ENCODE measurements around the gene DEGS2.
"Not testable (repeated sequence)": the region's sequence is repeated elsewhere in the genome, so short reads cannot be mapped to it uniquely, and the experiment has no call there.

Gene DEGS2

DNA sequence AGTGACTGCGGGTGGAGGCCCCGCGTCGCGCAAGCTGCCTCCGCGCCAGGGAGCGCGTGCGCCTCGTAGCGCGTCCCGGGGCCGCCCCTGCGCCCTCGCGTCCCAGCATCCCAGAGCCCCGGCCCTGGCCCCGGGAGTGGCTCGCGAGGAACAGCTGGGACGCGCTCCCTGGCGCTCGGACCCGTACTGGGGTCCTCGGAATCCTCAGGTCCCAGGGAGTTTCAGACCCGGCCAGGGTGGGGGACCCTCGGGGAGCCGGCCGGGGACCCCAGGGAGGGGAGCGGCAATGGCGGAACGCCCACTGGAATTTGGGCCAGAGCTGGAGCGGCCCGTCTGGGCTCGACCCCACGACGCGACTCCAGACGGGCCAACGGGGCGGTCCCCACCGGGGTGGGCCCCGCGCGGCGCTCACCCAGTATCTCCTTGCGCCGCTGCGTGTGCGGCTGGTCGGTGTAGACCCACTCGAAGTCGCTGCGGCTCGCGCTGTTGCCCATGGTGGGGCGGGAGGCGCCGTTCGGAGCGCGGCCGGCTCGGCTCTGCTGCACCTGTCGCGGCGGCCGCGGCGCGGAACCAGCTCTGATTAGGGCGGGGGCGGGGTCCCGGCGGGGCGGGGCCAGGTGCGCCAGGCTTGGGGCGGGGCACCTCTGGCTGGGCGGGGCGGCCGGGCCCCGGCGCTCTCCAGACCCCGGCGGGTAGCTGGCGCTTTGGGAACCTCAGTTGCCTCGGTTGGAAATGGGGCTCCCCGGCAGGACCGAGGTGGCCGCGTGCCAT is at the start of gene DEGS2:
DEGS2 (minus strand) TSS at position 552 of the 771 bp plus-strand sequence; CDS start at position 494, 58 bp downstream.
- DNase-seq, result peak in 1 of 51 donors; percentile 27

DNA sequence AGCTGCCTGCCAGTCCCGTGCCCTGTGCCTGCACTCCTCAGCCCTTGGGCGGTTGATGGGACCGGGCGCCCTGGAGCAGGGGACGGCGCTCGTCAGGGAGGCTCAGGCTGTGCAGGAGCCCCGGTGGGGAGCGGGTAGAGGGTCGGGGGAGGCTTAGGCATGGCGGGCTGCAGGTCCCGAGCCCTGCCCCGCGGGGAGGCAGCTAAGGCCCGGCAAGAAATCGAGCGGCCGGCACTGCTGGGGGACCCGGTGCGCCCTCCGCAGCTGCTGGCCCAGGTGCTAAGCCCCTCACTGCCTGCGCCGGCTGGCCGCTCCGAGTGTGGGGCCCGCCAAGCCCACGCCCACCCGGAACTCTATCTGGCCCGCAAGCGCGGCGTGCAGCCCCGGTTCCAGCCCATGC is 48.7 kb upstream of the DEGS2 start:
- DNase-seq, result not testable (repeated sequence)

DNA sequence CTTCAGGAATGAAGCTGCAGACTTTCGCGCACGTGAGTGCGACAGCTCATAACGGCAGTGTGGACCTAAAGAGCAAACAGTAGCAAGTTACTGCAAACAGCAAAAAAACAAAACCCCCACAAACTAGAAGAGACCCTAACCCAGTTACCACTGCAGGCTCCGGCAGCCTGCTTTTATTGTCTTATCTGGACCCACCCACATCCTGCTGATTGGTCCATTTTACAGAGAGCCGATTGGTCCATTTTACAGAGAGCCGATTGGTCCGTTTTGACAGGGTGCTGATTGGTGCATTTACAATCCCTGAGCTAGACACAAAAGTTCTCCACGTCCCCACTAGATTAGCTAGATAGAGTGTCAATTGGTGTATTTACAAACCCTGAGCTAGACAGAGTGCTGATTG is 48.1 kb upstream of the DEGS2 start:
- not testable (repeated sequence) for DNase-seq

DNA sequence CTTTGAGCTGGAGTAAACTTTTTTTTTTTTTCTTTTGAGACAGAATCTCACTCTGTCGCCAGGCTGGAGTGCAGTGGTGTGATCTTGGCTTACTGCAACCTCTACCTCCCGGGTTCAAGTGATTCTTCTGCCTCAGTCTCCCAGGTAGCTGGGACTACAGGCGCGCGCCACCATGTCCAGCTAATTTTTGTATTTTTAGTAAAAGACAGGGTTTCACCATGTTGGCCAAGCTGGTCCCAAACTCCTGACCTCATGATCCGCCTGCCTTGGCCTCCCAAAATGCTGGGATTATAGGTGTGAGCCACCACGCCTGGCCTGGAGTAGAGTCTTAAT is 45.4 kb upstream of the DEGS2 start:
- not testable (repeated sequence) for DNase-seq

DNA sequence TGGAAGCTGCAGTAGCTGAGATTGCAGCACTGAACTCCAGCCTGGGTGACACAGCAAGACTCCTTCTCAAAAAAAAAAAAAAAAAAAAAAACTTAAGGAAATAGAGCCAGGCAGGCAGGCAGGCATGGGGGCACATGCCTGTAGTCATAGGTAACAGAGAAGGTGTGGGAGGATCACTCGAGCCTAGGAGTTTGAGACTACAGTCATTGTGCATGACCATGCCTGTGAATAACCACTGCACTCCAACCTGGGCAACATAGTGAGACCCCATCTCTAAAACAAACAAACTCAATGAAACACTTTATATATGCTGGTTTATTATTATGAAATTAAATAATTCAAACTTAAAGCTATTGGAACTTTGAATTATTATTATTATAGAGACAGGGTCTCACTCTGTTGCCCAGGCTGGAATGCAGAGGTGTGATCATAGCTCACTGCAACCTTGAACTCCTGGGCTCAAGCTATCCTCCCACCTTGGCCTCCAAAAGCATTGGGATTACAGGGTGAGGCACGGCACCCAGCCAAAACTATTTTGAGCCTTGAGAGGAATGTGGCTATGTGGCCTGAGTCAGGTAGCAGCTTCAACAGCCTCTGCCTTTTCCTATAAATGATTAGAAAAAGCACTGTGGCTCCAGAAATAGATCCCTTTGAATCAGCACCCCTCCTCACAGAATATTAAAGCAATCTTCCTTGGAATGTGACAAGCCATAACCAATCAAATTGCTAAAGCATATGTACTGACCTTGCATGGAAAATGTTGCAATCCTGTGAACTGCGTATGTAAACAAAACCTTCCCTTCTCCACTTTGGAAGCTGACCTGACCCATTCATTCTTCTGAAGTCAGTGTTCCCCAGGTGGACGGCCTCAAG is 44.8 kb upstream of the DEGS2 start:
- DNase-seq, result no peak

DNA sequence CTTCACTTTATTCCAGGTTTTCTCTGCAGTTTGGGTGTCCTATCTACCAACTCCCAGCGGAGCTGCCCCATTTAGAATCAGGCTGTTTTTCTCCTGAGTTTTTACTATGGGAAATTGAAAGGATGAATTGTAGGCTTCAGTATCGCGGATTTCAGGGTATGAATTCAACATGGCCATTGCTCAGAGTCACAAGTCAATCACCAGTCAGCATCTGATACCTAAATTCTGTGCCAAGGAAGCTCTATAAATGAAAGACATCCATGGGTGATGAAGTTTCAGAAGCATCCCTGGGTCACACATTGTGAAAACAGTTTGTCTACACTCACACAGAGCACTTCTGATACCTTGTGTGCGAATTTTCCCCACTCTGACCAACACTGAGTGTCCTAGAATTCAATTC is 43.7 kb upstream of the DEGS2 start:
- no peak for DNase-seq

DNA sequence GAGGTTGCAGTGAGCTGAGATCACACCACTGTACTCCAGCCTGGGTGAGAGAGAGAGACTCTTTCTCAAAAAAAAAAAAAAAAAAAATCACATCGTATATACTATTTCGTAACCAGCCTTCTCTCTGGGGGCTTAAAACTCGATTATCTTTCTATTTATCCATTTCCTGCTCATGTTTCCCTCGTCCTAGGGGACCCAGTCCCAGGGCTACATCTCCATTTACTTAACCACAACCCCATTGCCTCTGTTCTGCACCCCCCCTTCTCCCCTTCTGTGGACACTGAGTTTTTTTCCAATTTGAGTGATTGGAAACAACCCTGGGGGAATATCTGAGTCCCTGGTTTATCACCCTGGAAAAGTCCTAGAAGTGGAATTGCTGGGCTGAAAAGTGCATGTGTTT is 43.3 kb upstream of the DEGS2 start:
- DNase-seq, result no peak

DNA sequence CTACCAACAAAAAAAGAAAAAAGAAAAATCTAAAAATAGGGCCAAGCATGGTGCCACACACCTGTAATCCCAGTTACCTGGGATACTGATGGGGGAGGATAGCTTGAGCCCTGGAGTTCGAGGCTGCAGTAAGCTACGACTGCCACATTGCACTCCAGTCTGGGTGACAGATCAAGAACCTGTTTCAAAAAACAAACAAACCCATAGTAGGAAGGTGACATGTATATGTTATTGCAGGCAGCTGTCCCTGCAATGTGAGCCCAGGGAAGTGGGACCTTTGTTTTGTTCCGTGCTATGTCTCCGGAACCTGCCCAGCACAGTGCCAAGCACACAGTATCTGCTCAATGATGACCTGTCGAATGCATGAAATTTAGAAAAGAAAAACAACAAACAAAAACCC is 42.3 kb upstream of the DEGS2 start:
- no peak for DNase-seq

DNA sequence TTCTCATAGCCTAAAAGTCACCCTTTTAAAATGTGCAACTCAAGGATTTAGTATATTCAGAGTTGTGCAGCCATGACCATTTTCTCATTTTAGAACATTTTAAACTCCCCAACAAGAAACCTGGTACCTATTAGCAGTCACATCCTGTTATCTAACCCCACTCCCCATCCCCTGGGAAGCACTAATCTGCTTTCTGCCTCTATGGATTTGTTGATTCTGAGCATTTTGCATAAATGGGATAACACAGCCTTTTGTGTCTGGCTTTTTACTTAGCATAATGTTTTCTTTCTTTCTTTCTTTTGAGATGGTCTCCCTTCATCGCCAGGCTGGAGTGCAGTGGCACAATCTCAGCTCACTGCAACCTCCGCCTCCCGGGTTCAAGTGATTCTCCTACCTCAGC is 40.9 kb upstream of the DEGS2 start:
- no peak for DNase-seq

DNA sequence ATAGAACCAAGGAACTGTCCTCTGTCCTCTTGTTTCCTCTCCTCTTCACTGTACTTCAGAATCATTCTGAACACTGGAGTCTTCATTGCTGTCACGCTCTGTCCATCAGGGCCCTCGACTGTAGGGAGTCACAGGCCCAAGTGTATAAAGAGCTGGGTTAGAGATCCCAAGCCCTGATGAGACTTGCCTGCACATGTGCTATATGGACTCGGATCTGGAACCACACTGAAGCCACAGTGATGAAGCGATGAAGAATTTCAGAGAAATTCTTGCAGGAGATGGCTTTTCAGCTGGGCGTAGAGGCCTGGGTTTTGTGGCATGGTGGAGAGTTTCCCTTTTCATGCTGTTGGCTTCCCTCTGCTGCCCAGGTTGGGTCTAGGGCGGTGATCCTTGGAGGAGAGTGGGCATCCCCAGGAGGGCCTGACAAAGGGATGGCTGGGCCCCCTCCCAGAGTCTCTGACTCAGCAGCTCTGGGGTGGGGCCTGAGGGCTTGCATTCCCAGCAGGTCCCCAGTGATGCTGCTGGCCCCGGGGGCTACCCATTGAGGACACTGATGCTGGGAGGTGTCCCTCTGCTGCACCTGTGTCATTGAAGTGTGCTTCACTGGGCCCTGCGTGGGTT is 39.9 kb upstream of the DEGS2 start:
- no peak for DNase-seq

DNA sequence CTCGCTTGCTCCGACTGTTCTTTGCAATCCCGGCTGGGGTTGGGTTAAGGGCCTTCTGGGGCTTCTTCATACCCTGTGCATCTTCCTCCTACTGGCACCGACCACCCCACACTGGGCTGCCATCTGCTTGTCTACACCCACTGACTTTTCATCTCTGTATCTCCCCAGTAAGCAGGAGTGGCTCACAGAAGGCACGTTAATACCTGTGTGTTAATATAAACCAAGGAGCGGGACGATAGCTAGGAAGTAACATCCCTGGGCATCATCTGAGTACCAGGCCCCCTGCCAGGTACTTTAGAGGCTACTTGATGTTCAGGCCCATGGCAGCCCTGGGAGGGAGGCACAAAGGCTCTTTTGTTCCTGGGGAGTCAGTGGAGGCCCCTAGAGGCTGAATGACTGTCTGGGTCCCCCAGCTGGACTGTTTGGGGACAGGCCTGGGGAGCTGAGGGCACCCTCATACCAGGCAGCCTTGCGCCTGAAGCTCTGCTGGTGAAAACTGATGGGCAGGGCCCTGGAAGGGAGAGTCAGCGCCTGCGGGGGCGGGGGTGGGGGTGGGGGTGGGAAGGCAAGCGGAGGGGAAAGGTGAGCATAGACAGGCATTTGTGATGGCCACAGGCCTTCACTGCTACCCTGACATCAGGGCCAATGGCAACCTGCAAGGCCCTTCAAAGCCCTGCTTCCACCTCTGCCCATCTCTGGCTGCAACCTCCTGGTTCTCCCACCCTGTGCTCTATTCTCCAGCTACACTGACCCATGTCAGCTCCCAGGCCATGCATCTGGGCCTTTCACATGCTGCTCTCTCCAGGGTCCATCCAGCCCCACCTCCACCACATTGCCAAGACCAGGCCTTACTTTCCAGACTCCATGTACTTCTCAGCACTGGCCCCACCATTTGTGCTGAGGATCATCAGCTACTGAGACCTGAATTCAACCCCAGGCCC is 34.2 kb upstream of the DEGS2 start:
- DNase-seq, result peak in 36 of 51 donors; percentile 6 to 68 (median 34)

DNA sequence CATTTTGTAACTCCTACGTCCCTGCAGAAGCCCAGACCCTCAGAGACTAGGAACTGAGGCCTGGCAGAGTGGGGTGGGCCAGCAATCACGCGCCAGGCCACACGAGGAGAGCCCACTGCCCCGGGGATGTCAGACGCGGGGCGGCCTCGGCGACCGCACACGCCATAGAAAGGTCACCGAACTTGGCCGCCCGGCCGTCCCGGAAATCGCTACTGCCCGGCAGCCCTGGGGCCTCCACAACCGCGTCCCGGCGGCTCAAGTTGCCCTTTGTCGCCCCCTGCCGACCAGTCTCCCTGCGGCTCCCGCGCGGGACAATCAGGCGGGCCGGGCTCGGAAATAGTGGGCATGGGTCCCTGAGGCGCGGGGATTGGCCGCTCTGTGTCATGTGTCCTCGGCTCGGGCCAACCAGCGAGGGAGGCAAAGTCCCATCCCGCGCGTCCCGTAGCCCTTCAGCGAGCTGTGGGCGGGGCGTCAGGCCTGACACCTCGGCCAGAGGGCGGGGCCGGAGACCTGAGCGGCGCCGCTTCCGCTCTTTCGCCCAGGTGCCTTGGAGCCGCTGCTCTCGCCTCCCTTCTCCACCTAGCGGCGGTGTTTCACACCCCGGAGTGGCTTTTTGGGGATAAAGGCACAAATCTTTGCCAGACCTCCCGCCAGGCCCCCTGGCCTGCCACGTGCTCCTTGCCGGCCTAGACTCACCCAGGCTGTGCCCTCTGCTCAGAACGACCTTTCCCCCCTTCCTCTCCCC is 33.4 kb upstream of the DEGS2 start:
- peak; percentile 79 to 100 (median 97) for DNase-seq

DNA sequence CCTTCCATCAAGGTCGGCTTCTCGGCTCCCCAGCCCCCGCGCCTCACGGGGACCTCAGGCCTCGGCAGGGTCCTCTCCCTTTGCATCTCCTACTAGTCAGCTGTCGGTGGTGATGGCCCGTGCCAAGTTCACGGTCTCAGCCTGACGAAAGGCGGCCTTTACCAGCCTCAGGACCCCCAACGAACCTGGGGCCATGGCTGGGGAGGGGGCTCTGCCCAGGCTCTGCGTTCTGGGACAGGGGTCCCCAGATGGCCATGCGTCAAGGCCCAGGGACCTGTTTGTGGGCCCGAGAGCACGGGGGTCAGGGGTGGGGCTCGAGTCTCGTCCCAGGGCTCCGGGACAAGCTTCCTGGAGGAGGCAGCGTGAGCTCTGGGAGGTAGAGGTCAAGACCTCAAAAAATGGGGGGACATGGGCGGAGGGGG is 32.8 kb upstream of the DEGS2 start:
- DNase-seq, result peak in 7 of 51 donors; percentile 8 to 31 (median 21)

DNA sequence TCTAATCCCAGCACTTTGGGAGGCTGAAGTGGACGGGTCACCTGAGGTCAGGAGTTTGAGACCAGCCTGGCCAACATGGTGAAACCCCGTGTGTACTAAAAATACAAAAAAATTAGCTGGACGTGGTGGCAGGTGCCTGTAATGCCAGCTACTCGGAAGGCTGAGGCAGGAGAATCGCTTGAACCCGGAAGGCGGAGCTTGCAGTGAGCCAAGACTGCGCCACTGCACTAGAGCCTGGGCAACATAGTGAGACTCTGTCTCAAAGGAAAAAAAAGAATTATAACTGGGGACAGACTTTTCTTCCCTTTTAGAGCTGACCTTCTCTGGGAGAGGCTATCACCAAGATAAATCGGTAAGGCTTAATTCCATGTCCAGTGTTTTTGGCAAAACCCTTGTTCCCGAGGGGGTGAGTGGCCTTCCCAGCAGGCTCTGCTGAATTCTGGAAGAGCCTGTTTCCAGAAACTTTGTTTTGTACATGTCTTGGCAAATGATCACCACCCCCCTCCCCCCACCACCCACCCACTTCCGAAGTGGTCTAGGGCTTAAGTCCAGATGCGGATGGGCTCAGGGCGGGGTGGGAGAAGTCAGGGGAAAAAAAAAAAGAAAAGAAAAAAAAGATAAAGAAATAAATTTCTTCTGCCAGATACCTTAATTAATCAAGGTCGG is 32.3 kb upstream of the DEGS2 start:
- no peak for DNase-seq

DNA sequence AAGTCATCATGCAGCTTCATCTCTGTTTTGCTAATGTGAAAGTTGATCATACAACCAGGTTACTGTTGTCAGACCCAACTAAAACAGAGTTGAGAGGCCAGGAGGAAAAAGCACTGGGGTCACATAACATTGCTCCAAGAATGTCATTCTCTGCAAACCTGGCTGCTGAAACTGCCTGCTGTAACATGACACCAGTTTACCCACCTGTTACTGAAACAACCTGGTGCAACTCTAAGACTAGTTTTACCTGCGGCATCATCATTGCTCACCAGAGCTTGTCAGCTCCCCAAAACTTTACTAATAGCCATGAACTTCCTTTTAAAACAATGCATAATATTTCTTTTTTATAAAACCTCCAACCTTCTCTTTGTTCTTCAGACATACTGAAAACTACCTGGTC is 30.7 kb upstream of the DEGS2 start:
- DNase-seq, result no peak

DNA sequence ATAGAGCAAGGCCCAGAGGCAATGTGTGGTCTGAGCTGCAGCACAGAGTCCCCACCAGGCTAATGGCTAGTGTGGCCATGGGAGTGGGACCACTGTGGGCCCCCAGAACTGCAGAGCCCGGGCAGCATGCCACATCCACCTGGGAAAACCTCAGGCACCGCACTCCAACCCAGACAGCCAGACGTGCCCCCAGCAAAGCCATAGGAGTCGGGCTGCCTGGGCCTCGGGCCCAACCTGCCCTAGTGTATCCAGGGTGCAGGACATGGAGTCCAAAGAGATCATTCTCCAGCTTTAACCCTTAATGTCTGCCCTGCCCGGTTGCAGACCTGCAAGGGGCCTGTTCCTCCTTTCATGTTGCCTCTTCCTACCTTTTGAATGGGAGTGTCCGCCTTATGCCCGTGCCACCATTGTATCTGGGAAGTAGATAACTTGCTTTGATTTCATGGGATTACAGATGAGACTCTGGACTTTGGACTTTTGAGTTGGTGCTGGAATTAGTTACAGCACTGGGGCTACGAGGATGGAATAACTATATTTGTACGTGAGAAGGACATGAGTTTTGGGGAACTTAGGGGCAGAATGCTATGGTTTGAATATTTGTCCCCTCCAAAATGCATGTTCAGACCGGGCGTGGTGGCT is 29.1 kb upstream of the DEGS2 start:
- no peak for DNase-seq

DNA sequence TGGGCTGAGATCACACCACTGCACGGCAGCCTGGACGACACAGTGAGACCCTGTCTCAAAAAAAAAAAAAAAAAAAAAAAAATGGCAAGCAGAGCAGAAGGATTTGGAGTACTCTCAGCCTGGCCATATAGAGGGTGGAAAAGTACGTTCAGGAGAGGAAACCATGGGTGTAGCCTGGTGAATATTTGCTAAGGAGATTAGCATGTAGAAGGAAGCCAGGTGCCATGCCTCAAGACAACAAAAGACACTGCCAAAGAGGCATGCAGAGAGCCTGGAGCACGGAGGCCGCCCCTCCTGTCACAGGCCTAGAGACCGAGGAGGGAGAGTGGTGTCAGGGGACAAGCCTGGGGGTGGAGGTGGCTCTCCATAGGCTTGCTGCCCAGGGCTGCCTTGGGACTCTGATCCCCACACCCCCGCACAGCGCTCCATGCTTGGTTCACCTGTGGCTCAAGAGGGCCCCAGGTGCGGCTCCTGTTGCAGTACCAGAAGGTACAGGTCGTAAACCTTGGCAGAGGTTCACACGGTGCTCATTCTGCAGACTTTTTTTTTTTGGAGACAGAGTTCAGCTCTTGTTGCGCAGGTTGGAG is 27.9 kb upstream of the DEGS2 start:
- DNase-seq, result no peak

DNA sequence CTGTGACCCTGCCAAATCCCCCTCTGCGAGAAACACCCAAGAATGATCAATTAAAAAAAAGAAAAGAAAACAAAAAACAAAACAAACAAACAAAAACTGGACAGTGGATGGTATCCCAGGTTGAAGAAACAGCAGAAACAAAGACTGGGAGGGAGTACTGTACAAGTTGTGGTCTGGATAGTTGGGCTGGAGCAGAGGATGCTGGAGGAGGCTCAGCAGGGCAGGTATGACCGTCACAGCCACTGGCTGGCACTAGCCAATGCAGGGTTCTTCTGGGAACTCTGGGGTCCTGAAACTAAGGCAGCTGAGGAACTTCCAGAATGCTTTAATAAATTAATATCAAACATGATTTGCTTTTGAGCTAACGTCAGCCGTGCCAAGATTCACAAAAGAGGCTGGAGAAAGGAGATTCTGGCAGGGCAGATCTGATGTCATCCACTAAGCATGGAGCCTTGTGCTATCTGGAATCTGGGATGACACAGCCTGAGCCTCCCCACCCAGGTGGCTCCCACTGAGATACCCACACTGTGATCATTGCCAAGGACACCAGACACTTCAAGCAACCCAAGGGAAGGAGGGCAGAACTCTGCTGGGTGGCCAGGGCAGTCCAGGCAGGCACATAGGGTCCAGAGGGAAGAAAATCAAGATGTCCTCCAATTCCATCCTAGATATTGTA is 22.6 kb upstream of the DEGS2 start:
- DNase-seq, result not testable (repeated sequence)
